GM12891 (cell line): ENCODE data around the gene LRIG1.

Source experiments
- DNase-seq: peaks from one replicate; pipeline ENCODE4 v3.0.0; 2011; ENCODE audit warnings: low spot score; ENCODE audit not compliant: insufficient read length
- FAIRE-seq: peaks from 2 replicates; lab custom pipeline; 2011; peaks lifted over from hg19 to GRCh38; lab: Jason Lieb, UNC
- PAX5 ChIP-seq: IDR thresholded peaks from 2 replicates; pipeline ENCODE4 v1.6.1; 2011; ENCODE audit warnings: low read length, moderate library complexity, mild to moderate bottlenecking; ENCODE audit not compliant: insufficient read depth, severe bottlenecking
- POLR2A ChIP-seq: IDR thresholded peaks from 2 replicates; pipeline ENCODE4 v1.6.1; 2011; ENCODE audit warnings: low read depth, low read length, control low read depth
- POLR2AphosphoS5 ChIP-seq: IDR thresholded peaks from 2 replicates; pipeline ENCODE4 v1.6.1; 2011; ENCODE audit warnings: low read depth, low read length, control low read depth
- POU2F2 ChIP-seq: IDR thresholded peaks from 2 replicates; pipeline ENCODE4 v1.6.1; 2011; ENCODE audit warnings: low read depth, mild to moderate bottlenecking, control low read depth, low read length, moderate library complexity
- SPI1 ChIP-seq: IDR thresholded peaks from 2 replicates; pipeline ENCODE4 v1.6.1; 2011; ENCODE audit warnings: low read depth, low read length, control low read depth
- TAF1 ChIP-seq: IDR thresholded peaks from 2 replicates; pipeline ENCODE4 v1.6.1; 2011; ENCODE audit warnings: low read depth, low read length, control low read depth

Gene LRIG1

DNA sequence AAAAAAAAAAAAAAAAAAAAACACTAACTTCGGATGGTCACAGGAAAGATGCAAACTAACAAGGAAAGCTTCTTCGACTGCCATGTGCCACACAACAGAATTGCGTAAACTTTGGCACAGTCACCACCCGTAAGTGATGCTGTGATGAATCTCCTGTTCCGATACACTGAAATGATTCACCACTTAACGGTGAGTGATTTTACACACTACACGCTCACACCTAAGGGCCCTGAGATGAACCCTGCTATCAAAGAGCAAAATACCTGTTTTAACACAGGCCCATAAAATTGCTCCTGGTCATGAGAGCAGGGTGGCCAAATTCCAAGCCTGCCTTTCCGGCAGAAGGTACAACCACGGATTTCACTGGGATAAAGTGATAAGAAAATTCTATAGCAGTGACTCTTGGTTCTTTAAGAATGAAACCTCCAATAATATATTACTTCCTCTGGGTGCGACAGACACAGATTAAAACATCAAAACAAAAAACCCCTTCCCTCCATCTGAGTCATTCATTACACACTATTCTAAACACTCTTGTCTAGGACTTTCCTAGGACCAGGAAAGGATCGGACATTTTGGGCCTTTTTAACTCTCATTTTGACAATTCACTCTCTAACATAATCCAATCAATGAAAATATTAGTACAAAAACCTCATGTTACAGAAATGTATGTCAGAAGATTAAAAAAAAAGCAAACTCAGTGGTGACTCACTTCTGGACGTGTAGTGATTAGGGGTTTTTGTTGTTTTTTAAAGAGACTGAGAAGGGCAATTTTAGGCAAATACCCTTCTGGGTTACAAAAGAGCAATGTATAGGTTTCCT lies 28.3 kb downstream of the LRIG1 start:
- DNase-seq = peak; percentile 26
- peak; percentile 77 for FAIRE-seq
- TF ChIP-seq POU2F2 (peak; percentile 21; the same call in 1 of the 2 replicates), POLR2AphosphoS5 (no peak), SPI1 (peak; percentile 37; the same call in 1 of the 2 replicates)

DNA sequence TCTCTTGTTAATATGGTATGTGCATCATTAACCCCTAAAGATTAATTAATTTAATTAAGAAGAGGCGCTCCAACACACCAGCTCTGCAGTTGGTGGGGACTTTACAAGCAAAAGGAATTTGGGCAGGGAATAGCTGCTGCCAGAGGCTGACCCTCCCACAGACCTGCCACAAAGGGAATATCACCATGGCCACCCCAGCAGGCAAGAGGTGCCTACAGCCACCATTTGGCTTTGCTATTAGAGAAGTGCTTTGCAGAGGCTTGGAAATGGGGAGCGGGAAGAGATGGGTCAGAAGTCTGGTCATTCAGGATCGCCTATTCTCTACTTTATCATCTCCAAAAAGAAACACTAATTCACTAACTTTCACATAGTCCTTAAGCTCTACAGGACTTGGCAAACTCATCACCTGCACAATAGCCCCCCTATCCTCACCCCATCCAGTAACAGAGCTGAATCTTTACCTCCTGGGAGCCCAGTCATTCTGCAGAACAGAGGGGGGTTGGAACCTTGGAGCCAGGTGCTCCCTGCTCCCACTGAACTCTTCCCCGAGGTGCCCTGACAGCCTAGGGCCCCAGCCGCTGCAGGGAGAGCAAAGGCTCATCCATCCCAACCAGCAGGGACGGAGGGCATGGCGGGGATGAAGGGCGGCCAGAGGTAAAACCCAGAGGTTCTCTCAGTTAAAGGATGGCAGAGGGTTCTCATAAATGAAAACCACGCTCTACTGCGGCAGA lies 29.7 kb downstream of the LRIG1 start:
- TF ChIP-seq SPI1 = no peak
- TF ChIP-seq POLR2AphosphoS5 = no peak
- no peak for TF ChIP-seq TAF1
- no peak for TF ChIP-seq PAX5
- no peak for FAIRE-seq
- no peak for DNase-seq

DNA sequence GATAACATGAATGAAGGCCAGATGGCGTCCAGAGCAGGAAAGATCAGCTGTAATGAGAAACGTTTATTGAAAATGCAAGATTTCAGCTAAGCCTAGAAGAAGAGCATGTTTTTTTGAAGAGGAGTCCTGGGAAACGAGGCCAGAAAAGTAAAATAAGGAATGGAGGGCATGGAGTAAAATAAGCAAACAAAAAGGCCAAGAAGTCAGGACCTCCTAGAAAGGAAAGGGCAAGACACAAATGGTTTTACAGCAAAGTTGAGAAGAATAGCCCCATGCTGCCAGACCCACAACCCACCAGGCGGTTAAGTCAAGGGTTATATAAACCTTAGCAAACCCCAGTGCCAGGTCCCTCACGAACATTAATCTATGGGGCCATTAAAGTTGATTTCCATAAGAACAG lies 30.5 kb downstream of the LRIG1 start:
- TF ChIP-seq POLR2AphosphoS5 = no peak
- TF ChIP-seq PAX5 = no peak
- no peak for TF ChIP-seq POU2F2
- no peak for TF ChIP-seq SPI1
- TF ChIP-seq POLR2A = no peak
- no peak for TF ChIP-seq TAF1
- DNase-seq = no peak
- no peak for FAIRE-seq

DNA sequence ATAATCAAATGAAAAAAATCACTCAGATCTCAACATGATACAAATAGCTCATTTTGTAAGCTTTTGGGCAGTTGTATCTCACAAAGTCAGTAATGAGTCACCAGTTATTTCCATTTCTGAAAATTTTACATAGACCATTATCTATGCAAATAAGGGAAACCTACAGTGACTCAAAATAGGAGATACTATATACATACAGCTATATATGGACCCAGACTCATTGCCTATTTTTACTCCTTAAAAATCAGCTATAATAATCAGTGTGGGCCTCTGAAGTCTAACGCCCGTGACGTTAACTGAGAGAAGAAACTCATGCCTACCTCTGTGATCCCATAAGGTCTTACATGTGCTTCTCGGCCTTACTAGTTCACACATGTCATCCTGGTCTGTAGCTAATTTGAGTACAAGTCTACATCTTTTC lies 31.6 kb downstream of the LRIG1 start:
- TF ChIP-seq POU2F2 (peak; percentile 75), TAF1 (no peak), SPI1 (no peak)
- FAIRE-seq = peak; percentile 28
- DNase-seq = peak; percentile 25

- DNase-seq = no peak
- no peak for FAIRE-seq
- TF ChIP-seq PAX5 = no peak
- TF ChIP-seq POU2F2 = no peak
- no peak for TF ChIP-seq POLR2A
Observed at GRCh38 chr3:66467996-66468735, 32.7 kb downstream of the LRIG1 start.

DNA sequence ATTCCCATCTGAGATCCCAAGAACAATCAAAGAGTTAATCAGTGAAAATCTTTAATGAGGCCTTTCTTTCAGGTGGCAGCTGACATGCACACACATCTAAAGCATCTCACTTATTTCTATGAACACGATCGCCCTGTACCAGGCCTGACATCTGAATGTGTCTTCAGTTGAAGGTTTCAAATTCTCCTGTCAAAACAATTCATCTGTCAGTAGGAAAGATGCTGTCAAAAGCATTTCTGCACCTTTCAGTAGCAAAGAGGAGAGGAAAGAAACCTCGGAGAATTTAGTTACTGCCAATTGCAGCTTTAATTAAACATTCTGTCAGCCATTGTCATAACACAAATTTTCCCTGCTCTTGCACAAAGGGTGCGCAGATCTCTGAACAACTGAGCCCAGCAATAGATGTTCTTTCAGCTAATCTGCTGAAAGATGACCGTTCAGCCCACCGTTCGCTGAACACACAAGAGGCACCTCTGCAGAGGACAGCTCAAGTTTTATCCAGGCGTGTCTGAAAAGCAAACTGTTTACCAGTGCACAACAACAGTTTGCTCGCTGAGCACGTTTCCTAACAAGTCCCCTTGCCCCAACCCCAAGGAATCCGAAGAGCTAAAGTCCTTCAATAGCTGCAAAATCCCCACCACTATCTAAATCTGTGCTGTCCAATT lies 34.1 kb downstream of the LRIG1 start:
- DNase-seq (no peak), FAIRE-seq (peak; percentile 28)
- no peak for TF ChIP-seq POLR2AphosphoS5
- TF ChIP-seq POU2F2 = no peak
- no peak for TF ChIP-seq POLR2A
- no peak for TF ChIP-seq TAF1
- TF ChIP-seq SPI1 = no peak
- no peak for TF ChIP-seq PAX5

GRCh38 chr3:66465587-66465986 lies 35.2 kb downstream of the LRIG1 start:
- DNase-seq = no peak
- TF ChIP-seq TAF1 (no peak), SPI1 (no peak), POLR2AphosphoS5 (no peak), PAX5 (no peak), POLR2A (no peak), POU2F2 (no peak)
- no peak for FAIRE-seq

DNA sequence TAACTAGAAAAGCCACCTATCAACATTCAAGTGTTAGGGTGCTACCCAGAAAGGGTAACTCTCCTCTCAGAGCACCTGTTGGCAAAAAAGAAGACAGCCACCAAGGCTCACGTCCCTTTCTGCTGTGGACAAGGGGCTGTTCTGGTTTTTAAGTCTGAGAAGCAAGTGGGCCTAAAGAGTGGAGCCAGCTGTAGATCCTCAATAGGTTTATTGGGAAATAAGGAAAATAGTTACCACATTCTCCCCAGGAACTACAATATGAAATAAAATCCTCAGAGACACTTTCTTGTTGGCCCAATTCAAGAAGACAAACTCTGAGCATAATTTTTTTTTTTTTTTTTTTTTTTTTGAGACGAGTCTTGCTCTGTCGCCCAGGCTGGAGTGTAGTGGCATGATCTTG lies 35.8 kb downstream of the LRIG1 start:
- DNase-seq (no peak), FAIRE-seq (no peak)
- TF ChIP-seq POLR2AphosphoS5 (no peak), POU2F2 (no peak), PAX5 (no peak), TAF1 (no peak), SPI1 (no peak), POLR2A (no peak)

GRCh38 chr3:66464512-66464894 lies 36.3 kb downstream of the LRIG1 start:
- TF ChIP-seq POLR2A (no peak), TAF1 (no peak), POLR2AphosphoS5 (no peak), SPI1 (no peak), POU2F2 (no peak), PAX5 (no peak)
- FAIRE-seq = no peak
- no peak for DNase-seq
